GM21717 (cell line): ENCODE measurements around the gene PAAF1.
"Not testable (repeated sequence)": the region's sequence is repeated elsewhere in the genome, so short reads cannot be mapped to it uniquely, and the experiment has no call there.

Experiments used
- ATAC-seq: cut with Tn5 transposase; IDR thresholded peaks from one replicate; pipeline ENCODE4 v1.9.1; 2021; ENCODE audit warnings: mild to moderate bottlenecking, moderate library complexity; ENCODE audit not compliant: unreplicated experiment

The PAAF1 gene

GRCh38 chr11:73880449-73880848 is 3.6 kb downstream of the PAAF1 start:
- not testable (repeated sequence) for ATAC-seq

- ATAC-seq: no peak
Observed at GRCh38 chr11:73883856-73884255, 7.1 kb downstream of the PAAF1 start.

- no peak for ATAC-seq
Observed at GRCh38 chr11:73888244-73888643, 11.4 kb downstream of the PAAF1 start.

GRCh38 chr11:73889019-73889418 is 12.2 kb downstream of the PAAF1 start:
- ATAC-seq: no peak

- no peak for ATAC-seq
Observed at GRCh38 chr11:73889536-73889935, 12.7 kb downstream of the PAAF1 start.

GRCh38 chr11:73893041-73893440 is 16.2 kb downstream of the PAAF1 start:
- ATAC-seq: no peak

- no peak for ATAC-seq
Observed at GRCh38 chr11:73894725-73895335, 18.0 kb downstream of the PAAF1 start.

GRCh38 chr11:73902303-73902702 is 25.5 kb downstream of the PAAF1 start:
- no peak for ATAC-seq

- no peak for ATAC-seq
Observed at GRCh38 chr11:73907191-73907590, 30.4 kb downstream of the PAAF1 start.

- no peak for ATAC-seq
Observed at GRCh38 chr11:73912026-73912425, 35.2 kb downstream of the PAAF1 start.

- ATAC-seq: no peak
Observed at GRCh38 chr11:73913472-73913871, 36.7 kb downstream of the PAAF1 start.

- no peak for ATAC-seq
Observed at GRCh38 chr11:73914284-73914683, 37.5 kb downstream of the PAAF1 start.

- ATAC-seq: no peak
Observed at GRCh38 chr11:73916435-73916834, 39.6 kb downstream of the PAAF1 start.

GRCh38 chr11:73921180-73921579 is 44.4 kb downstream of the PAAF1 start:
- ATAC-seq: no peak

GRCh38 chr11:73929388-73929787 is 52.6 kb downstream of the PAAF1 start:
- ATAC-seq: no peak

GRCh38 chr11:73931039-73931645 is 54.3 kb downstream of the PAAF1 start:
- ATAC-seq: no peak

GRCh38 chr11:73931951-73932350 is 55.2 kb downstream of the PAAF1 start:
- no peak for ATAC-seq

GRCh38 chr11:73932781-73933180 is 56.0 kb downstream of the PAAF1 start:
- ATAC-seq: no peak

GRCh38 chr11:73936047-73936446 is 59.2 kb downstream of the PAAF1 start:
- ATAC-seq: not testable (repeated sequence)

GRCh38 chr11:73939096-73939495 is 62.3 kb downstream of the PAAF1 start:
- ATAC-seq: no peak

- no peak for ATAC-seq
Observed at GRCh38 chr11:73940801-73941570, 64.2 kb downstream of the PAAF1 start.

- ATAC-seq: no peak
Observed at GRCh38 chr11:73942010-73942409, 65.2 kb downstream of the PAAF1 start.
